ENCODE results near the gene WBP4.
A peak's percentile ranks its signal among the peaks of the same experiment; 100 is the strongest.
"Not testable (repeated sequence)": the region's sequence is repeated elsewhere in the genome, so short reads cannot be mapped to it uniquely, and the experiment has no call there.

Gene WBP4, protein sequence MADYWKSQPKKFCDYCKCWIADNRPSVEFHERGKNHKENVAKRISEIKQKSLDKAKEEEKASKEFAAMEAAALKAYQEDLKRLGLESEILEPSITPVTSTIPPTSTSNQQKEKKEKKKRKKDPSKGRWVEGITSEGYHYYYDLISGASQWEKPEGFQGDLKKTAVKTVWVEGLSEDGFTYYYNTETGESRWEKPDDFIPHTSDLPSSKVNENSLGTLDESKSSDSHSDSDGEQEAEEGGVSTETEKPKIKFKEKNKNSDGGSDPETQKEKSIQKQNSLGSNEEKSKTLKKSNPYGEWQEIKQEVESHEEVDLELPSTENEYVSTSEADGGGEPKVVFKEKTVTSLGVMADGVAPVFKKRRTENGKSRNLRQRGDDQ

DNA sequence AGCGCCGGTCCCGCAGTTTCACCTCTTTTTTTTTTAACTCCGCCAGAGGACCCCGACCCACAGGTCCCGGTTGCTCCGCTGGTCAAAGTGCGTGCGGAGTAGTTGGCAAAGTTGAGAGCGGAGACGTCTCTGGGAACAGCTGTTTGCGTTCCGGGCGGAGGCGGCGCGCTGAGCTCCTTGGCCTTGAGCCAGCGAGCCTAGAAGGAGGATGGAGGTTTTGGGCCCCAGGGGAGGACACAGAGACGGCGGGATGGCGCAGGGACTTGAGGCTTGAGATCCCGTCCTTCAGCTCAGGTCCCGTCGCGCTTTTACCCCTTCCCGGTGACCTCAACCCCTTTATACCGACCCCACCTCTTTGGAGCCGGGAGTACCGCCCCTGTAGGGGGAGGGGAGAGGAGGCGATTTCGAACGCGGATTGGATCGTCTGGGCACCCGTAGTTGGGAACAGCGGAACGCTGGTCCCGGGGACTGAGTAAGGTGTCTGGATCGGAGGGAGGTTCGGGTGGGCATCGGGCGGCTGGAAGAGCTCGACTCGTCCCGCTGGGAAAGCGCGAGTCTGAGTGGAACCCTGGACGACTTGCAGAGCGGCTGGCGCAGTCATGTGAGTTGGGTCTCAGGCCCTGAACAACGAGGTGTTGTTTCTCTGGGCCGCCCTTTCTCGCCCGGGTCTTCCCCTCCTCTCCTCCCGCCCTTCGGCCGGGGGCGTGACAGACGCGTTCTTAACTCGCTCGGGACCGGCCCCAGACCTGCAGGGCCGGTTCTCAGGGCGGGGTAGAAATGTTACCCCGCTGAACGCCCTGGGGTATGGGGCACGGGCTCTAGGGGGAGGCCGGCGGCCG, at the start of gene WBP4:
Gene WBP4, plus strand, starts transcription at position 435 of the 839 bp plus-strand sequence. Its CDS starts 165 bp downstream, at position 600.
- peak; percentile 54 for DNase-seq

DNA sequence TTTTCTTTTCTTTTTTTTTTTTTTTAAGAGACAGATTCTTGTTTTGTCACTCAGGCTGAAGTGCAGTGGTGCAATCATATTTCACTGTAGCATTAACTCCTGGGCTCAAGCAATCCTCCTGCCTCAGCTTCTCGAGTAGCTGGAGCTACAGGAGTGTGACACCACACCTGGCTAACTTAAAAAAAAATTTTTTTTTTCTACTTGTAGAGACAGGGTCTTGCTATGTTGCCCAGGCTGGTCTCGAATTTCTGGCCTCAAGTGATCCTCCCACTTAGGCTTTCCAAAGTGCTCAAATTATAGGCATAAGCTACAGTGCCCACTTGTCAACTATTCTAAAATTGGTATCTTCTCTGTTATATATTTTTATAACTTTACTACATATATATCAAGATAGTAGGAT, 48.8 kb upstream of the WBP4 start:
- DNase-seq, result no peak

DNA sequence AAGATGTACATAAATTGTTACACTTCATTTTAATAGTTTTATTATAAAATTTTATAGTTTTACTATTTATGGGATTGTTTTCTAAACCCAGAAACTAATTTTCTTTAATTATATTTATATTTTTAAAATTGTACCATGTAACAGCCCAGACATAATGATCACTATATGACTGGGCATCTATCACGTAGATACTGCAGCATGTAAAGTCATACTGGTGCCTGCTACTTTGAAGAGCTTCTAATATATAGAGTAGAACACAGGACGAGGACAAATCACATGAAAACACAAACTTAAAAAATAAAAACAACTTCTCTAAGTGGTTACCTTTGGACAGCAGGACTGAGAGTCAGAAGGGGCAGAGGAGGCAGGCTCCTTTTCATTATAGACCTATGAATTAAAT, 47.5 kb upstream of the WBP4 start:
- DNase-seq, result no peak

DNA sequence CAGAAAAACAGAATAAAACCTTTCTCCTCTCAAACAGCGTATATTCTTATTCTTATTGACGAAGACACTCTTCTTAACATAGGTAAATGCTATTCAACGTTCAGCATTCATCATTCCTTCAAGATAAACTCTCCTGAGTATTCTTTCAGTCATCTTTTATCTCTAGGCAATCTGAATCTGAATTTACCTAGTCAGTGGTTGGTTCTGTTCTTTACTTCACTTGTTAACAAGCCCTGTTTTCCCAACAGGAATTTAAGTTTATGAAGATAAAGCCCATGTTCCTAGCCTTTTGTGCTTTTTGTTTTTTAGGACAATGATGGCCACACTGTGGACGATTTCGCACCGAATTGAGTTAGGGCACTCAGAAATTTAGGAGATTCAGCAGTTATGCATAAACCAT, 45.4 kb upstream of the WBP4 start:
- no peak for DNase-seq

DNA sequence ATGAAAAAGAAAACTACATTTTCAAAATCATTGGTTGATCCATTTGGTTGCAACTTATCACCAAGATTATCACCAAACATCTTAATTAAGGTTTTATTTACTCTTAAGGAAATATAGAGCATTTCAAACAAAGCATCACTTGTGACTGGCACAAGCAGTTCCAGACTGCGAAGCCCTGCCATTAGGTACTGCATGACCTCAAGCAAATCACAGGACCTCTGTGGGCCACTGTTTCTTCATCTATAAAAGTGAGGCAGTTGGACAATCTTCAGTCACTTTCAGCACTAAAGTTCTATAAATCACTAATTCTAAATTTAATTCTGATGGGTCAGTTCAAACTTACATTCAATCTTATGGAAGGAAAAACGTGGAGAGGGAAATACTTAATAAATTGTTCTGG, 44.1 kb upstream of the WBP4 start:
- DNase-seq, result no peak

DNA sequence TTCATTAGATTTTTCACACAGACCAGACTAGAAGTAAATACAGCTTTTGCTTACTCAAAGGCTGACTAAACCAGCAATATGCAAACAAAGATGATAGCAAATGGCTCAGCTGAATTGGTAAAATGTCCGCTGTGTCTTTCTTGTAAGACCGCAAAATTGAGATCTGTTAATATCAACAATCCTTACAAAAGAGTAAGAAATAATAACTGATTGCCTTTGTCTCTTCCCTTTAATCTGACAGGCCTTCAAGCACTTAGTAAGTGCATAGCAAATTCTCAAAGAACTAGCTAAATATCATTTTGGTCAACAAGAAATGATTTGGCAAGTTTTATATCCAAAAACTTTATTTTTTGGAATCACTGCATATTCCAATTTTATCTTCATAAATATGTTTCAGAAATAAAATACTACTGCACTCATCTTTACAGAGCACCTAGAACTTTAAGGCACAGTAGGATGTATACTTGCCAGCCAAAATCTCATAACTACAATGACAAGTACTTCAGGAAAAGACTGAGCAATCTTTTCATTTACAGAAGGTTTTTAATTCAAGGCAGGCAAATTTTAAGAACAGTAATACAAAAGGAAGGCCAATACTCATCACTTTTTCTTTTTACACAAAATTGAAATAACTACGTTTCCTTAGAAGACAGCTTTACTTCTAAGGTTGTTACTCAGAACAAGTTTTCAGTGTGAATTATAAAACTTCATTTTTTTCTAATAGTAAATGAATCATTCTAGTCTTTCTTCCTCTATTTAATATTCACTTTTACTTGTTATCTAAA, 43.3 kb upstream of the WBP4 start:
- DNase-seq, result no peak

DNA sequence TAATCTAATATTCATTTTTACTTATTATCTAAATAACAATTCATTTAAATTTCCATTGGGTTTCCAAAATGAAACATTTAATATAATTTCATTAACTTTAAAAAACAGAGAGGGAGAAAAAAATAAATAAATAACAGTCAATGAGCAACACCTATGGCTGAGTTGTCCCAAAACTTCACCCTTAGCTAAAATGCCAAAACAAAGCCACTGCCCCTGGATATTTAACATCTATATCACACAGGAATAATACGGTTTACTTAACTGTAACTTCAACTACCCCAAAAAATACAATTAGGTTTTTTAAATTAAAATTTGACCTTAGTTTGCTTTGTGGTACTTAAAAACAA, 42.7 kb upstream of the WBP4 start:
- DNase-seq, result no peak

DNA sequence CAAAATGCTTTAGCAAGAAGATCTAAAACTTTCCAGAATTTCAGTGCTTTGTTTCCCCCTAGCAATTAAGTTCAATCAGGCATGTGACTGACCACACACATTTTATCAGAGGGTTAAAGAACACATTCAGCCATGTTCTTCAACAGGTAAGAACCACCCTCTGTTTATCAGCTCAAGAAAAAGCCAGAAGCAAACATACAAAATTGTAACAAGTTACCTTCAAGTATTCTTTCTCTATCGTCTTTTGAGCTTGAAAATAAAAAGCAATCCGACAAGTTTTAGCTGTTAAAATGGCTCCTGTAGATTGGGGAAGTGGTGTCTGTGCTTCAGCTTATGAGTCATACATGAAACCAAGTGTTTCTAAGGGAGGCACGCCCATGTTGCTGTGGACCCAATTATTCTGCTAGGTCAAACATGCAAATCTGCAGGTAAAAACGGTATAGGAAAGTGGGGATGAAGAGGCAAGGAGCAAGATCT, 42.3 kb upstream of the WBP4 start, which contains the start of gene ELF1:
Gene ELF1, minus strand, starts transcription at position 306 of the 477 bp plus-strand sequence. CDS start 37,262 bp downstream, outside the sequence.
- DNase-seq, result peak; percentile 46

DNA sequence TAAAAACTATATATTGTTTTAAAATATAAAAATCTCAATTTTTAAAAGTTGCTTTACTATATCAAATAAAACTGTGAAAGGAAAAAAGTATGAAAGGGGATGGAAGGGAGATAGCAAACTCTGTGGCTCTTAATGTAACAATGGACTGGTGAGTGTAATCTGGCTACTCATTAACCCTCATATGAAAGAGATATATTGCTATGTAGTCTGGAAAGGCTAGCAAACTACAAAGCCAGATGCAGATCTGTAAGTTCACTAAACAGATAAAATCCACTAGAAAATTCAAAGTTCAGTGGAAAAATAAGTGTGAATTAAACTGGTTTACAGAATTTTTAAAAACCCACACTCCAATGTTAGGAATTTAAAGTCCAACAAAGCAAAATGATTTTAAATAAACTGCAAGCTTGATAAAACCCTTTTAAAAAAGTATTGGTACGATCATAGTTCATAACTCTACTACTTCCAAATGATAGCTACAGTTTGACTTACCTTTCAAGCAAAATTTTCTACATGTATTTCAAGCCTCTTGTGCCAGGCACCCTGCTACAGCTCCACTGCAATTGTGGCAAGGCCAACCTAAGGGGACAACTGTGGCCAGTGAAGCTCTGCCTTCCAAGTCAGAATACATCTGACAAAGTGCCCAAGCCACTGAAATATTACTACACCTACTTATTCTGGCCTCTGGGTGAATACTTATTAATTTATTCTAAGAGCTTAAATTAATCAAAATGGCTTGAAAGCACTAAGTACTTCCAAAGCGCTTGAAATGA, 41.5 kb upstream of the WBP4 start:
- DNase-seq, result no peak

DNA sequence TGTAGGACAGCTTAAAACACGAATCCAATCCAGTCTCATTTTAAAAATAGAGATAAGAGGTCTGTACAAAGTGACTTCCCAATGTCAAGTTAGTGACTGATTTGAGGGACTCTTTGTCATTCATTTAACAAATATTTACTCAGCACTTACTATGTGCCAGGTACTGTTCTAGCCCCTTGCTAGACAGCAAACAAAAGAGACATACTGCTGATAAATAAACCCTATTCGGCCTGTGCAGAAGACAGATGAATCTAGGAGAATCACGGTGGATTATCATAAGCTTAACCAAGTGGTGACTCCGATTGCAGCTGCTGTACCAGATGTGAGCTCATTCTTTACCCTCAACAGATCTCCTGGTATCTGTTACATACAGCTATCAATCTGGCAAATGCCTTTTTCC, 35.8 kb upstream of the WBP4 start:
- peak; percentile 42 for DNase-seq

DNA sequence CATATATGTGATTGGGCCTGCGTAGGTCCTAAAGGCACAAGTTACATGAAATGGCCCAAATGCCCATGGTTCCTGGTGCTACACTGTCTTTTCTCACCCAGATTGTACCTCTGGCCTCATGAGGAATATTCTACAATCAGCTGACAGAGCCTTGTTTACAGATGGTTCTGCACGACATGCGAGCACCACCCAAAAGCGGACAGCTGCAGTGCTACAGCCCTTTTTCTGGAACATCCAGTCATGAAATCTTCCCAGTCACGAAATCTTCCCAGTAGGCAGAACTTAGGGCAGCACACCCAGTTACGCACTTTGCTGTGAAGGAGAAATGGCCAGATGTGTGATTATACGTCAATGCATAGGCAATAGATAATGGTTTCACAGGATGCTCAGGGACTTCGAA, 34.5 kb upstream of the WBP4 start:
- no peak for DNase-seq

DNA sequence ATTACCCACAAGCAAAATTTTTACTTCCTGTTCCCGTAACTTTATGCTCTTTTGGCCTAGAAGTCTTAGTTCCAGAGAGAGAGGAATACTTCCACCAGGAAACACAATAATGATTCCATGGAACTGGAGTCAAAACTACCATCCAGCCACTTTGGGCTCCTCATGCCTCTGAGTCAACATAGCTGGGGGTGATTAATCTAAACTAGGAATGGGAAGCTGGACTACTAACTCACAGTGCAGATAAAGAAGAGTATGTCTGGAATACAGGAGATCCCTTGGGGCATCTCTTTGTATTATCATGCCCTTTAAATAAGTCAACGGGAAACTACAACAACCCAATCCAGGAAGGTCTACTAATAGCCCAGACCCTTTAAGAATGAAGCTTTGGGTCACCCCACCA, 33.3 kb upstream of the WBP4 start:
- DNase-seq, result no peak

DNA sequence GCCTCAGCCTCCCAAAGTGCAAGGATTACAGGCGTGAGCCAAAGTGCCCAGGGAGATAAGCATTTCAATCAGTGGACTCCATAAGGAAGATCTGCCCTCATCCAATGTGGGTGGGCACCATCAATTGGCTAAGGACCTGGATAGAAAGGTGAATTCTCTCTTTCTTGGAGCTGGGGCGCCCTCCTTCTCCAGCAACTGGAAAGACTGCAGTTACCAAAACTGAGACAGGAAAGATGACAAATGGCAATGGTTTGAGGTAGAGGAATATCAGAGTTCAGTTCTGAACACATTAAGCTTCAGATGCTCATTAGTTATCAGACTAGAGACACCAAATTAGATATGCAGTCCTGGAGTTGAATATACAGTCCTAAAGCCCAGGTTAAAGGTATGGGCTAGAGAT, 31.7 kb upstream of the WBP4 start:
- no peak for DNase-seq

DNA sequence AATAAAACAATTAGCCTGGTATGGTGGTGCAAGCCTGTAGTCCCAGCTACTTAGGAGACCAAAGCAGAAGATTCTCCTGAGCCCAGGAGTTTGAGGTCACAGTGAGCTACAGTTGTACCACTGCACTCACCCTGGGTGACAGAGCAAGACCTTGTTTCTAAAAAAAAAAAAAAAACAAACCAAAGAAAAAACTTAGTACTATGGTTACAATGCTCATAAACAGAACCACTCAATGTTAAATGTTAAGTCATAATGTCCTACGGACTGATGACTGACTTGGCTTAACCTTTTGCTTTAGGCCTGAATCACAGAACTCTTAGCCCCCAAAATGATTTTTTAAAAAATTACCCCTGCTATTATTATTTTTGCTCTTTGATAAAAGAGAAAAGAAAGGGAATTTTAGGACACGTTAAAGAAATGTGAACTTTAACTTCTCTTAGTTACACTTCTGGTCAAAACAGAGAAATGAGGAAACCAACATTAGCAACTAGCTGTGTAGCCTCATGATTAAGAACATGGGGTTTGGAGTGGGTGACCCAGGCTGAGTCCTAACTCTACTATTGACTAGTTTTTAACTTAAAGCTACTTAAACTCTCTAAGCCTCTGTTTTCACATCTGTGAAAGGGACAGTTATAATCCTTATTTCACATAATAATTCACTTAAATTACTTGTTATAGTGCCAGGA, 28.5 kb upstream of the WBP4 start:
- DNase-seq, result no peak

DNA sequence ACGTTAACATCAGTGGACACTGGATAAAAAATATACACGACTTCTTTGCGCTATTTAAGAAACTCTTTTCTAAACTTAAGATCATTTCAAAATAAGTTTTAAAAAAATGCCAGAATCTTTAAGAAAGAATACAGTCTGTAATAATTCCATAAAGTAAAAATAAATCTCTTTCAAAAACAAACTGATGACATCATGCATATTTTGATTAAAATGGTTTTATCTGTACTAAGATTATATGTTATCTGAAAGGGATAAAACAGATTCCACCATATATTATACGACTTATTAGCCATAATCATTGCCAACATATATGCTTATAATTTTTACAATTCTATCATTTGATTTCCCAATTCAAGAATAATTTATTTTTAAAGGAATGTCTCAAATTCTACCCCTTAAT, 26.9 kb upstream of the WBP4 start:
- DNase-seq, result no peak

DNA sequence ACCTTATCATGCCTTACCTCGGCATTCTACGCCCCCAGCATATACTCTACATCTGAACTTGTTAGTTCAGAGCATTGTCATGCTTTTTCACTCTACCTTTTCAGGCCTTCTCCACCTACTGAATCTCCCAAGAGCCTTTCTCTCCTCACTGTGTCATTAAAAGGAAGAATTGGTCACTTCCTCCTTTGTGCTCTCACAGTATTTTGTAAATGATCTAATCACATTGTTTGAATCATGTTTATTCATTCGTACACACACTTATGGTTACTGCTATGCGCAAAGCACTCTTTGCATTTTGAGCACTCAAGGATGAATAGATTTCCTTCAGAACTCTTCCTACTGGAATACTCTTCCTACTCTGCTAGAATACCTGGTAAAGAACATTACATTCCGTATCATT, 26.4 kb upstream of the WBP4 start:
- no peak for DNase-seq

DNA sequence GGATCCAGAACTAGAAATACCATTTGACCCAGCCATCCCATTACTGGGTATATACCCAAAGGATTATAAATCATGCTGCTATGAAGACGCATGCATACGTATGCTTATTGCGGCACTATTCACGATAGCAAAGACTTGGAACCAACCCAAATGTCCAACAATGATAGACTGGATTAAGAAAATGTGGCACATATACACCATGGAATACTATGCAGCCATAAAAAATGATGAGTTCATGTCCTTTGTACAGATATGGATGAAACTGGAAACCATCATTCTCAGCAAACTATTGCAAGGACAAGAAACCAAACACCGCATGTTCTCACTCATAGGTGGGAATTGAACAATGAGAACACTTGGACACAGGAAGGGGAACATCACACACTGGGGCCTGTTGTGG, 24.8 kb upstream of the WBP4 start:
- DNase-seq, result not testable (repeated sequence)

DNA sequence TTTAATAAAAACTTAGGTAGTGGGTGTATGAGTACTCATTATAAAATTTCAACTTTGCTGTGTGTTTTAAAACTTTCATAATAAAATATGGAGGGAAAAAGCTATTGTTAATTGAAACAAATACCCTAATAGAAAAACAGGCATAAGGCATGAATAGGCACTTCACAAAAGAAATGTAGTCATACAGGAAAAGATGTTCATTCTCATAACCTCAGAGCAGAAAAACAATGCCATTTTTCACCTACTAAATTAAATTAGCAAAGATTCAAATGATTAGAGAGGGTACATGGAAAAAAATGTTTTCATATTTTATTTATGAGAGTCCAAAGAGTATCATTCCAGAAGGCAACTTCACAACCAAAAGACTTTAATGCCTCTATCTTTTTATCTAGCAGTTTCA, 21.6 kb upstream of the WBP4 start:
- DNase-seq, result no peak

DNA sequence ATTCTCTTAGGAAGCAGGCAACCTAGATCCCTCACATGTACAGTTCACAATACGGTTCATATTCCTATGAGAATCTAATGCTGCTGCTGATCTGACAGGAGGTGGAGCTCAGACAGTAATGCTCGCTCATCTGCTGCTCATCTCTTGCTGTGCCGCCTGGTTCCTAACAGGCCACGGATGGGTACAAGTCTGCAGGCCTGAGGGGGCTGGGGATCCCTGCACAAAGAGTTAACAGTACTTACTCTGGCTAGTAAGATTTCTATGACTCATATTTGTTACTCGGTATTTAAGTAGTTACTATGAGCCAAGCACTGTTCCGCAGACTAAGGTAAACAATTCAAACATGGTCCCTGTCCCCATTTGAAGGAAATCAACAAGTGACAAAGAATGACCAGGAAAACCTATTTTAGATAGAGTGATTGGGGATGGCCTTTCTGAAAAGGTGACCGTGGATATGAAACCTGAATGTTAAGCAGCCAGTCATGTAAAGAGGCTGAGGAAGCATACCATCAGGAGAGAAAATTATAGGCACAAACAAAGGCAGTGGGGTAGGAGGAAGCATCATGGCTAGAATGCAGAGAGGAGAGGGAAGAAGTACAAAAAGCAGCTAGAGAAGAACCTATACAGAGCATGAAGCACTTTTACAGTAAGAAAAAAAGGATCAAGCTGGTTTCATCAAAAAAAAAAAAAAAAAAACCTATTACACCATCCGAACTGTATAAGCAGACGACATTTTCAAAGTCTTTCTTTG, 20.6 kb upstream of the WBP4 start:
- no peak for DNase-seq

DNA sequence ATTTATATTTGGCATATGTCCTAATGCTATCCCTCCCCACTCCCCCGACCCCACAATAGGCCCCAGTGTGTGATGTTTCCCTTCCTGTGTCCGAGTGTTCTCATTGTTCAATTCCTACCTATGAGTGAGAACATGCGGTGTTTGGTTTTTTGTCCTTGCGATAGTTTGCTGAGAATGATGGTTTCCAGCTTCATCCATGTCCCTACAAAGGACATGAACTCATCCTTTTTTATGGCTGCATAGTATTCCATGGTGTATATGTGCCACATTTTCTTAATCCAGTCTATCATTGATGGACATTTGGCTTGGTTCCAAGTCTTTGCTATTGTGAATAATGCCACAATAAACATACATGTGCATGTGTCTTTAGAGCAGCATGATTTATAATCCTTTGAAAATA, 18.9 kb upstream of the WBP4 start:
- not testable (repeated sequence) for DNase-seq

DNA sequence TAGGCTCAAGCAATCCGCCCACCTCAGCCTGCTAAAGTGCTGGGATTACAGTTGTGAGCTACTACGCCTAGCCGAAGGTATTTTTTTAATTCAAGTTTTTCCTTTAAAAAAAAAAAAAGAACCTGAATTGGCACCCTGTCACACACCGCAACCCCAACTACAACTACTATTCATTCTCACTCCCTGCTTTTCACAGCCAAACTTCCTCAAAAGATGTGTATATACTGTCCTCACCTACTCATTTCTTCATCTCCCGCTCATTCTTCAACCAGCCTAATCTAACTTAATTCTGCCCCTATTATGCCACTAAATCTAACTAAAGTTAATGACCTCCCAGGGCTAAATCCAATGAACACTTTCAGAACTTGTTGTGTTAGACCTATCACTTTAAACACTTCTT, 12.7 kb upstream of the WBP4 start:
- no peak for DNase-seq

Data from NCI-H2029 treated with DMSO at 0.1 percent for 48 hours (cell line).